ENCODE data around the gene LAMC3. TPM values are rescaled to one million over a fixed set of nuclear protein-coding genes. Genes with fewer than 3 reads are reported as not detected.

The LAMC3 gene
- total RNA-seq, 6 experiments from 2014 or later = 2.7 to 14.3 (median 3.7) TPM

- H3K36me3 ChIP-seq = no peaks in the 10 kb centered on the region
- no peak for TF ChIP-seq POLR2A (IDR thresholded peaks at IDR 0.05)
- TF ChIP-seq CTCF (IDR thresholded peaks at IDR 0.05) = no peak
- no peak overlapping the region for H3K27ac ChIP-seq
- no peak overlapping the region for H3K4me3 ChIP-seq
- DNase-seq (no peak), ATAC-seq (no peak)
- H3K4me1 ChIP-seq = peaks cover 0 to 7% (median 0%) of the 10 kb centered on the region in 4 donors
- H3K9me3 ChIP-seq = no peaks in the 10 kb centered on the region
- whole genome bisulfite sequencing (ENCODE audit: insufficient coverage, low coverage, low lambda C conversion rate, missing lambda C conversion rate) = 60% methylated on average over 1 of the region's 6 CpGs
- H3K27me3 ChIP-seq = no peaks in the 10 kb centered on the region
- intact Hi-C loops (cut with DNase I) = no loop called here
These were observed 83.1 kb downstream of the LAMC3 start for GRCh38 chr9:131092030-131092429.

GRCh38 chr9:131092548-131093440, 83.8 kb downstream of the LAMC3 start:
- Histone ChIP-seq H3K4me1 (peaks cover 0 to 7% (median 0%) of the 10 kb centered on the region in 4 donors), H3K4me3 (no peak overlapping the region), H3K36me3 (no peaks in the 10 kb centered on the region), H3K27me3 (peaks cover 0 to 3% of the 10 kb centered on the region in 2 donors), H3K9me3 (no peaks in the 10 kb centered on the region), H3K27ac (no peak overlapping the region)
- TF ChIP-seq CTCF (IDR thresholded peaks at IDR 0.05) (no peak), POLR2A (IDR thresholded peaks at IDR 0.05) (no peak)
- ATAC-seq = no peak
- intact Hi-C loops (cut with DNase I) = no loop called here
- DNase-seq = no peak
- 41% methylated on average over 6 of the region's 24 CpGs for WGBS (ENCODE audit: insufficient coverage, low coverage, low lambda C conversion rate, missing lambda C conversion rate)

- Histone ChIP-seq H3K36me3 (no peaks in the 10 kb centered on the region), H3K4me3 (no peak overlapping the region), H3K27me3 (peaks cover 0 to 4% of the 10 kb centered on the region in 2 donors), H3K9me3 (no peaks in the 10 kb centered on the region), H3K4me1 (peaks cover 0 to 7% (median 0%) of the 10 kb centered on the region in 4 donors), H3K27ac (no peak overlapping the region)
- TF ChIP-seq CTCF (IDR thresholded peaks at IDR 0.05) = no peak
- TF ChIP-seq POLR2A (IDR thresholded peaks at IDR 0.05) = no peak
- DNase-seq (no peak), ATAC-seq (no peak)
- intact Hi-C loops (cut with DNase I) = no loop called here
- WGBS (ENCODE audit: insufficient coverage, low coverage, low lambda C conversion rate, missing lambda C conversion rate) = 56% methylated on average over 4 of the region's 5 CpGs
These were observed 85.0 kb downstream of the LAMC3 start for GRCh38 chr9:131094015-131094414.

GRCh38 chr9:131094622-131095021, 85.6 kb downstream of the LAMC3 start:
- Histone ChIP-seq H3K4me1 (peaks cover 0 to 7% (median 0%) of the 10 kb centered on the region in 4 donors), H3K27me3 (peaks cover 0 to 4% of the 10 kb centered on the region in 2 donors), H3K27ac (no peak overlapping the region), H3K9me3 (no peaks in the 10 kb centered on the region), H3K36me3 (no peaks in the 10 kb centered on the region), H3K4me3 (no peak overlapping the region)
- no peak for ATAC-seq
- no peak for DNase-seq
- intact Hi-C loops (cut with DNase I) = no loop called here
- WGBS (ENCODE audit: insufficient coverage, low coverage, low lambda C conversion rate, missing lambda C conversion rate) = 47% methylated on average over 4 of the region's 12 CpGs
- TF ChIP-seq POLR2A (IDR thresholded peaks at IDR 0.05) (no peak), CTCF (IDR thresholded peaks at IDR 0.05) (no peak)

Measured in right lobe of liver (tissue), 6 donors.